GM19463 (cell line): ENCODE measurements around the gene COMMD1.
"Not testable (repeated sequence)": the region's sequence is repeated elsewhere in the genome, so short reads cannot be mapped to it uniquely, and the experiment has no call there.

Source experiments
- ATAC-seq: cut with Tn5 transposase; IDR thresholded peaks from one replicate; pipeline ENCODE4 v1.9.1; 2021; ENCODE audit warnings: mild to moderate bottlenecking, moderate library complexity; ENCODE audit not compliant: unreplicated experiment

COMMD1 gene

GRCh38 chr2:61905372-61906185, at the start of gene COMMD1:
Gene COMMD1 (plus strand): TSS chr2:61905674. CDS start chr2:61905679, 5 bp downstream.
- ATAC-seq: peak; percentile 99

DNA sequence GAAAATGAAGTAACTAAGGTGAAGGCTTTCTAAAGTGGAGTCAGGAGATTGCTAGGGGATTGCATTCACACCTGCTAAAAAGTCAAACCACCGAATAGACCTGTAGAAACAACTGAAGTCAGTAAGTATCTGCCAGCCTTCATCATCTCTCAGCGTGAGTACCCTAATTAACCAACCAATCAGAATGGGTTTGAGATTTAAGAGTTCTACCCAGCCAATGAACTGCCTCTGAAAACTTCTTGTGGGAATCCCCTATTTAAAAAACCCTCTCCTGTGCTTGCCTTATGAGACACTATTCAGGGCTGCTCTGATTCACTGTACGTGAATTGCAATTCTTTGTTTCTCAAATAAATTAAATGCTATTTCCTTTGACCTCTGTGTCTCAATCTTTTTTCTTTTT, 48.2 kb upstream of the COMMD1 start:
- no peak for ATAC-seq

DNA sequence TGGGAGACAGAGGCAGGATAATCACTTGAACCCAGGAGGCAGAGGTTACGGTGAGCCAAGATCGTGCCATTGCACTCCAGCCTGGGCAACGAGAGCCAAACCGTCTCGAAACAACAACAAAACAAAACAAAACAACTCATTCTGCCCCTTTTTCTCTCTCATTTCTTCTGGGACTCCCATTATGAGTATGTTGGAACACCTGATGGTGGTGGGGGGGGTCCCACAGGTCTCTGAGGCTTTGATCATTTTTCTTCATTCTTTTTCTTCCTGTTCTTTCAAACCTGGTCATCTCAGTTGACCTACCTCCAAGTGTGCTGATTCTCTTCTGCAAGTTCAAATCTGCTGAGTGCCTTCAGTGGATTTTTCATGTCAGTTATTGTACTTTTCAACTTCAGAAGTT, 43.4 kb upstream of the COMMD1 start:
- no peak for ATAC-seq

- ATAC-seq: not testable (repeated sequence)
These were observed 38.9 kb upstream of the COMMD1 start for GRCh38 chr2:61866482-61867089.

- no peak for ATAC-seq
These were observed 29.1 kb upstream of the COMMD1 start for GRCh38 chr2:61876400-61876799.

DNA sequence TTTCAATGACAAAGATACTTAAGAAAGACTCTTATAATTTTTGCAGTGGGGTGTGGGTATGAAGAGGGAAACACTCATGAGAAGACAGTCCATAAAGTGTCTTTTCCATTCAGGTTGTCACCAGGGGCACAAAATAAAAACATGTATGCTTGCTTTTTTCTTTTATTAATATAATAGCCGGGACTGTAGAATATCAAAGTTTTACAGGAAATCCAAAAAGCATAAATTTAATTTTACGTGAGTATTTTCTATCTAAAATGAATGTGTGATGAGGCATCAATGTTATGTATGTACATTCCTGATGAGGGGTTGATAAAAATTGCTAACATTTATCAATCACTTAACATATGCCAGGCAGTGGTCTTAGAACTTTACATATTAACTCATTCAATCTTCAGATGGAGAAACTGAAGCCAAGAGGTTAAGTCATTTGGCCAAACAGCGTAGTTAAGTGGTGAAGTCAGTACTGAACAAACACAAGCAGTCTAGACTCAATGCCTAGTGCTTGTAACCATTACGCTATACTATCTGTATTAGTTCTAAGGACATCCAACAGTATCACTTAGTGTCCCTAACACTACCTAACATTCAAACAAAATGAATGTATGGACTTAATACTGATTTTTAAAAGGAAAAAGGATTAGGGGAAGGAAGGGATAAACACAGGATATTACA, 27.8 kb upstream of the COMMD1 start:
- no peak for ATAC-seq

DNA sequence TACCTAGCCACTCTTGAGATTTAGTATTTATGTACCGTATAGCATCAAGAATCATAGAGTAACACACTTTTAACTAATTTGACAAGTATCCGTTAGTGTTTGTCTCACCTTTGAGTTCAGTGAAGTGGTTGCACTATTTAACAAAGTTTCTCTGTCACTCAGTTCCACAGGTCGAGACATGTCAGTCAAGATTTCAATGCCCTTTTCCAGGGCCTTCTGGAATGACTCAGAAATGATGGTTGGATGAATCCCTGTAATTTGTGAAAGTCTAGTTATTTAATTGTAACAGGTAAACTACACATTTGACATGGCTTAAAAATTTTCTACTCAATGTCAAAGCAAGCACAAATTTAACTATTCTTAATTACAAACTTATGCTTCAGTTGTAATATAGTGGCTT, 26.7 kb upstream of the COMMD1 start:
- no peak for ATAC-seq

DNA sequence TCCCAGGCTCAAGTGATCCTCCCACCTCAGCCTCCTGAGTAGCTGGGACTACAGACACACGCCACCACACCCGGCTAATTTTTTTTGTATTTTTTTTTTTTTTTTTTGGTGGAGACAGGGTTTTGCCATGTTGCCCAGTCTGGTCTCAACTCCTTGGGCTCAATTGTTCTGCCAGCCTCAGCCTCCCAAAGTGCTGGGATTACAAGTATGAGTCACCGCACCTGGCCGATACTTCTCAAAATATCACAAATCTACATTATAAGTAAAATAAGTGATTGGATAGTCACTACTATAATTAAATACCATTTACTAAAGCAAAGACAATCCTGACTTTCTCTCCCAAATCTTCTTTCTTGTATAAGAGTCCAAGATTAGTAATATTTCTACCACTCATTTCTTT, 26.1 kb upstream of the COMMD1 start:
- not testable (repeated sequence) for ATAC-seq

- no peak for ATAC-seq
These were observed 22.6 kb upstream of the COMMD1 start for GRCh38 chr2:61882850-61883249.

DNA sequence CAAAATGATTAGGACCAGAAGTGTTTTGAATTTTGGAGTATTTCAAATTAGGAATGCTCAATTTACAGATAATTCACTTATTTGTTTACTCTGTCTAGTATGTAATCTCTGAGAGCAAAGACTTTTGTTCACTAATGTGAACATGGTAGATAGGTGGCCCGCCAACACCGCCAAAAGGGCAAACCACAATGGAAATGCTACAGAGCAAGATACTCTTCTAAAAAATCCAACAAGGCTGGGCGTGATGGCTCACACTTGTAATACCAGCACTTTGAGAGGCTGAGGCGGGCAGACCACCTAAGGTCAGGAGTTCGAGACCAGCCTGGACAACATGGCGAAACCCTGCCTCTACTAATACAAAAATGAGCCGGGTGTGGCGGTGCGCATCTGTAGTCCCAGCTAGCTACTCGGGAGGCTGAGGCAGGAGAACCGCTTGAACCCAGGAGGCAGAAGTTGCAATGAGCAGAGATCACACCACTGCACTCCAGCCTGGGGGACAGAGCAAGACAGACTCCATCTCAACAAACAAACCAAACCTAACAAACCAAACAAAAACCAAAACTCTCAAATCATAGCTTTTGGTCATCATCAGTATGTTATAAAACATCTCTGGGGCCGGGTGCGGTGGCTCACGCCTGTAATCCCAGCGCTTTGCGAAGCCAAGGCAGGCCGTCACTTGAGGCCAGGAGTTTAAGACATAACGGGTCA, 19.4 kb upstream of the COMMD1 start:
- no peak for ATAC-seq

DNA sequence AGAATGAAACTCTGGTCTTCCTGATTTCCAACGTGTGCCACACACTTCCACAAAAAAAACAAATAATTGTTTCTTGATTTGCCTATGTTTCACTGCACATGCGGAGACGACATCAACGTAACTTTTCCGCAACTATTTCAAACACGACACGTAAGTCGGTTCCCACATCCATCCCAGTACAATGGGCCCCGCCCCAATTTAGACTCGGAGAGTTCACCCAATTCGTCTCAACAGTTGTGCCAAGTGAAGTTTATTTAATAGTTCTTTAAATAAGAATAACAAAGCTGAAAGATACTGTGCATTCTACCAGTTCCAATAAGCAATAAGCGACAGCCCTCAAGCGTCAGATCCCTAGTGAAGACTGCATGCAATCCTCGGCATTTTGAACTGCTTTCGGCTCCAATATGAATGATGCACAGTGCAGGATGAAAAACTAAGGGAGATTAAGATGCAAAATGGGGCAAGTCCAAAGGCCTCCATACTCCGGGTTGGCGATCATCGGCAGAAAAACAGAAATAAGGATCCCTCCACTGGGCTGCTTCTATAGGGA, 17.7 kb upstream of the COMMD1 start:
- ATAC-seq: no peak

DNA sequence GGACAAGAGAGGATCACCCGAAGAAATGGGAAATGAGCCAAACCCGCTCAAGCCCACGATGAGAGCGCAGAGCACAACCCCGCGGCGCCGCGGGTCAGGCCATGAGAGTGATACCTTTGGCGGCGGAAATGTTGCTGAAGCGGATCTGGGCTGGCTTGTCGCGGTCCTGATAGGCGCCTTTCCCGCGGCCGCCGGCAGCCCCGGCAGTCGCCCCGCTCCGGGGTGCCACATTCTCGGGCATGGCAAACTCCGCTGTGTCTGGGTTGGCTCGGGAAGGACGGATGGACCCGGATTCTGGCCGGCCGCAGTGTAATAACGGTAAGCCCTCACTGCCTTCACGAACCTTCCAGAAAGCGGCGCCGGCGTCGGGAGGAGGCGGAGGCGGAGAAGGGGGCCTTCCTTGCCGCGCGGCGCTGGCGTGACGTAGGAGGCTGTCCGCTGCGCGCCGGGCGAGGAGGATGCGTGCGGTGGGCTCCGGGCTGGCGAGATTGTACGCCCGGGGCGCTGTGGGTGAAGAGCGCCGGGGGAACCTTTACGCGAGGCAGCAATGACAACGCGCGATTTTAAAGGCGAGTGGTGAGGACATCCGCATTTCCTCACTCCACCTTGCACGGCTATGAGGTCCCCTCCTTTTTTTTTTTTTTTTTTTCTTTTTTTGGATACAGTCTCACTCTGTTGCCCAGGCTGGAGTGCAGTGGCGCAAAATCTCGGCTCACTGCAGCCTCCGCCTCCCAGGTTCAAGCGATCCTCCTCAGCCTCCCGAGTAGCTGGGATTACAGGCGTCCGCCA, 17.0 kb upstream of the COMMD1 start, which contains the start of gene CCT4:
TSS of gene CCT4 (minus strand) at position 390 of the 789 bp plus-strand sequence. CDS start at position 241, 149 bp downstream.
- ATAC-seq: peak; percentile 65

- ATAC-seq: no peak
These were observed 6.7 kb upstream of the COMMD1 start for GRCh38 chr2:61898810-61899209.

- no peak for ATAC-seq
These were observed 5.2 kb upstream of the COMMD1 start for GRCh38 chr2:61900281-61900680.

GRCh38 chr2:61906186-61906470, 654 bp downstream of the COMMD1 start:
- ATAC-seq: peak; percentile 2

DNA sequence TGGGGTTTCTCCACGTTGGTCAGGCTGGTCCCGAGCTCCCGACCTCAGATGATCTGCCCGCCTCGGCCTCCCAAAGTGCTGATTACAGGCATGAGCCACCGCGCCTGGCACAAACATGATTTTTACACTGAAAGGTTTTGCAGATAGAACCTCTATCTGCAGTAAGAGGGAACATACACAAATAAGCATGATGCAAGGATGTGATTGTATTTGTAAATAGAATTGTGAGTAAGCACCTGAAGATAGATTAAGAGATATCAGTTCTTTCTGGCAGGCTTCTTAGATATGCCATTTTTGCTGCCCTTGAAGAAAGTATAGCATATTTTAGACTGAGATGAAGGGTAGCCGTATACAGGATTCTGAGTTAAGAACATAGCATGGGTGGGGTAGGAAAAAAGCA, 3.6 kb downstream of the COMMD1 start:
- no peak for ATAC-seq

DNA sequence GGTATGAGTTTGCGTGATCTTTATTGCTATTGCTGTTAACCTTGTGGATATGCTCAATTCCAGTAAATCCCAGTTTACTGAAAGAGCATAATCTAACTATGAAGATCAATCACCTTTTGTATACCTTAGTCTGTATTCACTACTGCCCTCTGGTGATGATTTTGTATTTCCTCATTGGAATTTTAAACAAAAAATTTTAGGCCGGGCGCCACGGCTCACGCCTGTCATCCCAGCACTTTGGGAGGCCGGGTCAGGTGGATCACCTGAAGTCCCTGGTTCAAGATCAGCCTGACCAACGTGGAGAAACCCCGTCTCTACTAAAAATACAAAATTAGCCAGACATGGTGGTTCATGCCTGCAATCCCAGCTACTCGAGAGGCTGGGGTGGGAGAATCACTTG, 5.1 kb downstream of the COMMD1 start:
- no peak for ATAC-seq

DNA sequence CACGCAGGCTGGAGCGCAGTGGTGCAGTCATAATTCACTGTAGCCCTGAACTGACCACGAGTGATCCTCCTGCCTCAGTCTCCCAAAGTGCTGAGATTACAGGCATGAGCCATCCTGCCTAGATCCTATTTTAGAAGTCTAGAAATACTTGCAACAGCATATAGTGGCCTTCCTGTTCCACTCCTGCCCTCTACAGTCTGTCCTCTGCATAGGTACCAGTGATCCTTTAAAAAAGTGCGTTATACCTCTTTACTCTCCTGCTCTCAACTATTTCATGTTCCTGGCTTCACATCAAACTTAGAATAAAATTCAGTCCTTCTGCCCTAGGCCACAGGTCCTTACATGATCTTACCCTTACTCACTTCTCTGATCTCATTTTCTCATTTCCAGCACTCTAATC, 6.0 kb downstream of the COMMD1 start:
- no peak for ATAC-seq

DNA sequence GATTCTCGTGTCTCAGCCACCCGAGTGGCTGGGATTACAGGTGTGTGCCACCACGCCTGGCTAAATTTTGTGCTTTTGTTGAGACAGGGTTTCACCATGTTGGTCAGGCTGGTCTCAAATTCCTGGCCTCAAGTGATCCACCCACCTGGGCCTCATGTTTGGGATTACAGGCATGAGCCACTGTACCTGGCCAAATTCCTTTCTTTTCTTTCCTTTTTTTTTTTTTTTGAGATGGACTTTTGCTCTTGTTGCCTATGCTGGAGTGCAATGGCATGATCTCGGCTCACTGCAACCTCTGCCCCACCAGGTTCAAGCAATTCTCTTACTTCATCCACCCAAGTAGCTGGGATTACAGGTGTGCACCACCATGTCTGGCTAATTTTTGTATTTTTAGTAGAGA, 9.3 kb downstream of the COMMD1 start:
- ATAC-seq: not testable (repeated sequence)

DNA sequence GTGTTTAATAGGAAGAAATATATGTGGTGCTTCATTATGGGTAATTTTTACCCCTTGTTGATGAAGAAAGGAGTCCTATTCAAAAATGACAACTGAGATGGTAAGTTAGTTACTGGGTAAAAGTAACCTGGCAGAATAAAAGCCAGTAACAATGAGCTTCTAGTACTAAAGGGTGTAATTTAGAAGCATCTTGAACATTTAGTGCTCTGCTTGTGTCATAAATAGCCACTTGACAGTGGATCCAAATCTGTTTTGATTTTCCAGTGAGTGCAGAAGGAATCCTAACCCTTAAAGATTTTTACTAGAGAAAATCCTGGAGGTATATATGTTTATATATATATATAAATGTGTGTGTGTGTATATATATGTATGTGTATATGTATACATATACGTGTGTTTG, 15.1 kb downstream of the COMMD1 start:
- ATAC-seq: no peak
